ENCODE results near the gene IFNL4.
"Not testable (repeated sequence)": the region's sequence is repeated elsewhere in the genome, so short reads cannot be mapped to it uniquely, and the experiment has no call there.

IFNL4 gene

DNA sequence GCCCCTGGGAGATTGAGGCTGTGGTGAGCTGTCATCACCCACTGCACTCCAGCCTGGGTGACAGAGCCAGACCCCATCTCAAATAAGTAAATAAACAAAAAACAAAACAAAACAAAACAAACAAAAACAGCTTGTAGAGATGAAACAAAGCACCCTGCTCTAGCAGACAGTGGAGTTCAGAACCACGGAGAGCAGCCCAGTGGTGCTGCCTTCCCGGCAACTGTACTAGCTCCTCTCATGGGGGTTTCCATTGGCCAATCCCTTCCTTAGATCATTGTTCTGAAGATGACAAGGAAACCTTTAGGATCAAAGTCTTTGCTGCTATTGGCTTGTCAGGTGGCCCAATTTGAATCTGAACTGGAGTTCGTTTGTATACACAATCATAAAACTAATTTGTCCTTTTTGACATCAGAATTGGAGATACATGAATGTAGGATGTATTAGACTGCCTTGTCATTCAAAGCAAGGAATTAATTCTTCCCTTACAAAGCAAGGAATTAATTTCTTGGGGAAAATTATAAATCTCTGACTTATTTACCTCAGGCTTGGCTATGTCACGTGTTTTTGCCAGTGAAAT lies 24.9 kb downstream of the IFNL4 start:
- DNase-seq (ENCODE audit: low spot score) = no peak

- DNase-seq (ENCODE audit: low spot score) = not testable (repeated sequence)
Measured at GRCh38 chr19:39219108-39219507, 29.5 kb downstream of the IFNL4 start.

- DNase-seq (ENCODE audit: low spot score) = no peak
Measured at GRCh38 chr19:39218230-39219007, 30.2 kb downstream of the IFNL4 start.

GRCh38 chr19:39217094-39217493 lies 31.6 kb downstream of the IFNL4 start:
- no peak for DNase-seq (ENCODE audit: low spot score)

- not testable (repeated sequence) for DNase-seq (ENCODE audit: low spot score)
Measured at GRCh38 chr19:39215323-39215722, 33.3 kb downstream of the IFNL4 start.

DNA sequence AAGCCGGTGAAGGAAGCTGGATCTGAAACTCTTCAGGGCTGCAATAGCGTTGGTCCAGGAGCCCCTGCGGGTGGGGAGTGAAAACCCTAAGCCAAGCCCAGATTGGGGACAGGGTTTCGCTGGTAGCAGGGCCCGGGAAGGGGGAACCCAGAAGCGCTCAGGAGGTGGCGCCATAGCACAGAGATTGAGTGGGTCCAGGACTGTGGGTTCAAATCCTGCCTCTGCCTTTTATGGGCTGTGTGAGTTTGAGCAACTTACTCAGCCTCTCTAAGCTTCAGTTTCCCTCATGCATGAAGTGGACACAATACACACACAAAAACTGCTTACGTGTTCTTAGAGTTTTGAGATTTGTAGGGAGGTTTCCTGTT lies 36.3 kb downstream of the IFNL4 start:
- peak; percentile 57 for DNase-seq (ENCODE audit: low spot score)

- no peak for DNase-seq (ENCODE audit: low spot score)
Measured at GRCh38 chr19:39211731-39212374, 36.8 kb downstream of the IFNL4 start.

GRCh38 chr19:39209196-39209595 lies 39.5 kb downstream of the IFNL4 start:
- no peak for DNase-seq (ENCODE audit: low spot score)

GRCh38 chr19:39208175-39208795 lies 40.4 kb downstream of the IFNL4 start:
- DNase-seq (ENCODE audit: low spot score) = no peak

- no peak for DNase-seq (ENCODE audit: low spot score)
Measured at GRCh38 chr19:39207293-39207836, 41.3 kb downstream of the IFNL4 start.

GRCh38 chr19:39206122-39206521 lies 42.5 kb downstream of the IFNL4 start:
- DNase-seq (ENCODE audit: low spot score) = no peak

DNA sequence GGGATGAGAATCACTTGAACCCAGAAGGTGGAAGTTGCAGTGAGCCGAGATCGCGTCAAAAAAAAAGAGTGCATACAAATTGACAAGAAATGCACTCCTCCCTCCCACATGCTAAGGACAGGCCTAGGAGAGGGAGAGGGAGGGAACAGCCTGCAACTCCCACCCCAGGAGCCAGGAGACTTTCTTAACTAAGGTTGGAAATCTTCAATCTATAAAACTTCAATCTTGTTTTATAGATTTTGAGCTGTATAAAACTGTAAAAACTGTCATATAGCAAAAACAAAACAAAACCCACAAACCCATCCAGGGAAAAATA lies 43.2 kb downstream of the IFNL4 start:
- no peak for DNase-seq (ENCODE audit: low spot score)

DNA sequence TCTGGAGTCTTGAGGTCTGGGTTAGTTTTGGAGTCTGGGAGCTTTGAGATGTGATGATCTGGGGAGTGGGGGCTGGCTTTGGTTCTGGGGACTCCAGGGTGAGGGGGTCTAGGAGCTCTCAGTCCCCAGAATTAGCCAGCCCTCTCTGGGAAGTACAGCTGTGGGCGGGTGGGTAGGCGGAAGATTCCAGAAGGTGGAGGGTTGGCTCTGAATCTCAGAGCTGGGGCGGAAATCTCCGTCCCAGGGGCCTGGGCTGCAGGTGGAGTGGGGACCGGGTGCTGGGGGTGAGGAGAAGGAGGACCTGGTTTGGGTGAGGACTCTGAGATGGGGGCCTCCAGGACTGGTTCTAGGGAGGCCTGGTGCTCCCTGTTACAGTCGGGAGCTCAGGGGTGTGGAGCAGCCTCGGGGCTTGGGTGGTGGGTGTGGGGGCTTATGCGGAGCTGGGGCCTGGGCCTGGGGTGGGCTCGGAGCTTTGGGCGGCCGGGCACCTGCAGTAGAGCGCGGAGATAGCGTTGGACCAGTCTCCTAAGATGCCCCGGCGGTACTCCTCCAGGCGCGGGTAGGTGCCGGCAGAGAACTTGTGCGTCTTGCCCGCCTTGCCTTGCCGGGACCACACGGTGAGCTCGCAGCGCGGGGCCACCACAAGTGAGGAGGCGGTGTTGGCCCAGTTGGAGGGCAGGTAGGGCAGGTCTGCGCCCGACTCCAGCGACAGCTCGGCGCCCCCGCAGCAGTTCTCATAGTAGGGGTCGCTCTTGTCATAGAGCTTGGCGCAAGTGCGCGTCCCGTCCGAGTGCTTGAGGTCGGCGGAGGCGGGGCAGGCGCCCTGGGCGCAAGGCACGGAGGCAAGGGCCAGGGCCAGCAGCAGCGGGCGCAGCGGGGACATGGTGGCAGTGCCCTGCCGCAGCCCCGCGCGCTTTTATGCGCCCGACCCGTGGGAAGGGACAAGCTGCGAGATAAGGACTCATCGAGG lies 45.0 kb downstream of the IFNL4 start, which contains the start of gene SYCN:
Gene SYCN, minus strand, starts transcription at position 892 of the 970 bp plus-strand sequence. Its CDS starts 9 bp downstream, at position 883.
- DNase-seq (ENCODE audit: low spot score) = no peak

- no peak for DNase-seq (ENCODE audit: low spot score)
Measured at GRCh38 chr19:39202998-39203355, 45.7 kb downstream of the IFNL4 start.

DNA sequence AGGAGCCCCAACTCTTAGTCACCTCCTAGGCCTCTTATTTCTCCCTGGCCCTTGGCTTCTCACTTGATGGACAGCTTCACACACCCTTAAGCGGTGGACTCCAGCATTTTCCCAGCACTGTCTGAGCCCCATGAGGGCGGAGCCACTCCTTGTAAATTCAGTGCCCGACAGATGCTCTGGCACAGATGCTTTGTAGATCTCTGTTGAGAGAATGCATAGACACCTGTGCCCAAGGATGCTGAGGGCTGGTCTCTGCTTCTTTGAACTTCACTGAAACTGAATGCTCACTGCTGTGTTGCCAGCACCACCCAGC lies 47.9 kb downstream of the IFNL4 start:
- no peak for DNase-seq (ENCODE audit: low spot score)

DNA sequence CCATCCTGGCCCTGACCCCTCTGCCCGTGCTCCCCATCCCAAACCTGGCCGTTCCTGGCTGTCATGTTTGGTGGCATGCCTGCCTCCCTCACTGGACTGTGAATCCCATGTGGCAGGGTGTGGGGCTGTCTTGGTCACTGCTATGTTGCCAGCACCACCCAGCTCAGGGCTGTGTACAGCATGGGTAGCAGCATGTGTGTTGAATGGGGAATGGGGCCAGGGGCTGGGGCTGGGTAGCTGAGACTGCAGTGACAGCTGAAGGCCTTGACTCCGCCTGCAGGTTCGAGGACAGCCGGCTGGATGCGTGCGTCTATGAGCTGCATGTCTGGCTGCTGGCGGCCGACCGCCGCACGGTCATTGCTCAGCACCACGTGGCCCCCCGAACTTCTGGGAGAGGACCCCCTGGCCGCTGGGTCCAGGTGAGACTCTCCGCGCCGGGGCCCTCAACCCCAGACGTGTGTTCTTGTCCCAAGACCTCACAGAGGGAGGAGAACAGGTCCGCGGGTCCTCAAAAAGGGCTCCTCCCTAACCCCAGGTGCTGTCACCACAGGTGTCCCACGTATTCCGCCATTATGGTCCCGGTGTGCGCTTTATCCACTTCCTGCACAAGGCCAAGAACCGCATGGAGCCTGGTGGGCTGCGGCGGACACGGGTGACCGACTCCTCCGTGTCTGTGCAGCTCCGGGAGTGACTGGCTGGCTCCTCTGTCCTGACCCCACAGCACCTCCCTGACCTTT lies 48.4 kb downstream of the IFNL4 start:
- DNase-seq (ENCODE audit: low spot score) = no peak

- DNase-seq (ENCODE audit: low spot score) = no peak
Measured at GRCh38 chr19:39199025-39199424, 49.6 kb downstream of the IFNL4 start.

GRCh38 chr19:39197808-39198207 lies 50.8 kb downstream of the IFNL4 start:
- no peak for DNase-seq (ENCODE audit: low spot score)

DNA sequence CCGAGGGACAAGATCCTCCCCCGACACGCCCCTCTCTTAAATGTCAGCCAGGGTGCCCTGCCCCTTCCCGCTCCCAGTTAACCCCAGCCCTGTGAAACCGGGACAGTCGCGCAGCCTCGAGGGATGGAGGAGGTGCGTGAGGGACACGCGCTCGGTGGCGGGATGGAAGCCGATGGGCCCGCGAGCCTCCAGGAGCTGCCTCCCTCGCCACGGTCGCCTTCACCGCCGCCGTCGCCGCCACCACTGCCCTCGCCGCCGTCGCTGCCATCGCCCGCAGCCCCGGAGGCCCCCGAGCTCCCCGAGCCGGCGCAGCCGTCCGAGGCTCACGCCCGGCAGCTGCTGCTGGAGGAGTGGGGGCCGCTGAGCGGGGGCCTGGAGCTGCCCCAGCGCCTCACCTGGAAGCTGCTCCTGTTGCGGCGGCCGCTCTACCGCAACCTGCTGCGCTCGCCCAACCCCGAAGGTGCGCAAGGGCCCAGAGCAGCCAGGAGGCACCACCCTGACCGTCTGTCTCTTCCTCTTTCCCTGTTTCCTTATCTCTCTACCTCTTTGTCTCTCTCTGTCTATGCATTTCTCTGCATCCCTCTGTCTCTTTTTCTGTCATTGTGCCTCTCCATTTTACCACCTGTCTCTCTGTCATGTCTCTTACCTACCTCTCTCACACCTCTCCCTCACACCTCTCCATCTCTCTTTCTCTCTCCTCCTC lies 51.6 kb downstream of the IFNL4 start, which contains the start of gene NCCRP1:
Gene NCCRP1, plus strand, starts transcription at position 105 of the 703 bp plus-strand sequence. Its CDS starts 19 bp downstream, at position 124.
- no peak for DNase-seq (ENCODE audit: low spot score)

- DNase-seq (ENCODE audit: low spot score) = no peak
Measured at GRCh38 chr19:39196320-39196719, 52.3 kb downstream of the IFNL4 start.

All from CD4-positive, alpha-beta T cell treated with Interleukin-2 at 100 ng/mL for 4 hours (primary cell).